Dermis microvascular lymphatic vessel endothelial cell (primary cell): Measurements from ENCODE around the gene NANOS1. TPM values are rescaled to one million over a fixed set of nuclear protein-coding genes. Genes with fewer than 3 reads are reported as not detected.

ENCODE experiments used
- DNase-seq, 2 donors: peaks; one replicate each; pipeline versions ENCODE4 v3.0.0 to v3.0.0-alpha.2; 2010; ENCODE audit warnings: low read depth in 2 of 2
- total RNA-seq: library from RNA; depleted of rRNA; stranded (reverse); fragments of >200 nt; gene quantifications from 2 replicates; pipeline ENCODE4 v1.2.1, GENCODE V29; 2014

NANOS1 gene
- total RNA-seq, 1 donor from 2014 or later: 0.13 TPM

- no peak for DNase-seq
Measured at GRCh38 chr10:119059557-119059956, 30.0 kb downstream of the NANOS1 start.

- no peak for DNase-seq
Measured at GRCh38 chr10:119060107-119060506, 30.6 kb downstream of the NANOS1 start.

DNA sequence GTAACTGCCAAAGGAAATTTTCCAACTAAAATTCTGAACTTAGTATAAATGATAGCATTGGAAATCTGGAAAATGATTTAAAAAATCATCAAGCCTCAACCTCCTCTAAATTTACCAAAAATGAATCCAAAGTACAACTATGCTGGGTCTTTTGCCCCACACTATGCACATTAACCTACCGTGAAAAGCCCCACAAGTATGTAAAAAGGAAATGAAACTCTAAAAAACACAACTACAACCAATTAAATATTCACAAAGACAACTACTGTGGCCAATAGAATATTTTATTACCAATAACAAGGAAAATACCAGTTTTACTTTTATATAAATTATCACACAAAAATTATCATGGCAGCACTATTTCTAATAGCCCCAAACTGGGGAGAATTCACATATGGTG is 31.8 kb downstream of the NANOS1 start:
- DNase-seq: no peak

DNA sequence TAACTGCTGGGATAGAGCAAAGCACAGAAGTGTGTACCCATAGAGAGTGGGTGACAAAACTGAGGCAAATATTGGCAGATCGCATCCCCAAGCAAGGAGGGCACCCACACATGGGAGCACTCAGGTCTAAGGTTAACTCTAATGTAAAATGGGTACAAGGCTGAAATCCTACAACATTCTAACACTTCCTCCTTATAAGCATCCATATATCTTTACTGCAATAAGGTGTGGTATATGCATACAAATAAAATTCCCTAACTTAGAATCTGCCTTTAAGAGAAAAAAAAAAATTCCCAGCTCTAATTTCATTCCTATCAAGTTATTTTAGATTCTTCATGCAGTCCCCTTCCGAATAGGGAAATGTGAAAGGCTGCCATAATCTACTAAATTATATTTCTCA is 32.4 kb downstream of the NANOS1 start:
- no peak for DNase-seq

- DNase-seq: no peak
Measured at GRCh38 chr10:119070395-119071165, 41.1 kb downstream of the NANOS1 start.

- DNase-seq: no peak
Measured at GRCh38 chr10:119073584-119073983, 44.1 kb downstream of the NANOS1 start.

- no peak for DNase-seq
Measured at GRCh38 chr10:119078422-119079179, 49.1 kb downstream of the NANOS1 start.

DNA sequence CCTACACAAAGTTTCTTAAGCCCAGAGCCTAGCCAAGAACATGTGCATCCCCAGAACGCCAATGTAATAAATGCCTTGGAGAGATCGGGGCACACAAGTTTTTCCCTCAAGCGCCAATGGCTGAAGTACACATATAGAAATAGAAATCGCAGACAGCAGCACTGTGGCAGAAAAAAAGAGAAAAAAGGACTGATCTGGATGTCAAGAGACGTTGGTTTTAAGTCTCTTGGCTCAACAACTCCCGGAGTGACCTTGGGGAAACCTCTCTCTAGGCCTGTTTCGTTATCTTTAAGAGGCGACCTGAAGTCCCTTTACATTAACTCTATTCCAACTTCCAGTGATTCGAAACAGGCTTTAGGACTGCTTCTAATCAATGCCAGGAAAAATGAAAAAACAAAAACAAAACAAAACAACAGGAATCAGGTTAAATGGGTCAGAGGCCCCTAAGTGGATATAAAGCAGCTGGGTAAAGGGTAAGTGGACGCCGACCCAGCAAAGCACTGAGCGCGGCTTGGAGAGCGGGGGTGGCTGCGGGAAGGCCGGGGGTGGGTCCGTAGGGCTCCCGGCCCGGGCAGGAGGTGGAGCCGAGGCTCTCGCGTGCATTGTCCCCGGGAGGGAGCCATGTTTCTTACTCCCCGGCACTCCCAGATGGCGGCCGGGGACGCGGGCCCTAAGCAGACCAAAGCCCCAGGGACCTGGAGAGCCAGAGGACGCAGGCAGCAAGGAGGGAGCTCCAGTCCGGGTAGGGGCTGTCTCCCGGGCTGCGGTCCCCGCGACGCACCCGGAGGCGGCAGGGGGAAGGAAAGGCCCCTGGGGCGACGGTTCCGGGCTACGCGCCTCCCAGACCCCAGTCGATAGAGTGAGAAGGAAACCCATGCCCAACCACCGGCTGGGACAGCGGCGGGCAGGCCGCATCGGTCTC is 50.3 kb downstream of the NANOS1 start:
- peak; percentile 61 to 85 for DNase-seq

DNA sequence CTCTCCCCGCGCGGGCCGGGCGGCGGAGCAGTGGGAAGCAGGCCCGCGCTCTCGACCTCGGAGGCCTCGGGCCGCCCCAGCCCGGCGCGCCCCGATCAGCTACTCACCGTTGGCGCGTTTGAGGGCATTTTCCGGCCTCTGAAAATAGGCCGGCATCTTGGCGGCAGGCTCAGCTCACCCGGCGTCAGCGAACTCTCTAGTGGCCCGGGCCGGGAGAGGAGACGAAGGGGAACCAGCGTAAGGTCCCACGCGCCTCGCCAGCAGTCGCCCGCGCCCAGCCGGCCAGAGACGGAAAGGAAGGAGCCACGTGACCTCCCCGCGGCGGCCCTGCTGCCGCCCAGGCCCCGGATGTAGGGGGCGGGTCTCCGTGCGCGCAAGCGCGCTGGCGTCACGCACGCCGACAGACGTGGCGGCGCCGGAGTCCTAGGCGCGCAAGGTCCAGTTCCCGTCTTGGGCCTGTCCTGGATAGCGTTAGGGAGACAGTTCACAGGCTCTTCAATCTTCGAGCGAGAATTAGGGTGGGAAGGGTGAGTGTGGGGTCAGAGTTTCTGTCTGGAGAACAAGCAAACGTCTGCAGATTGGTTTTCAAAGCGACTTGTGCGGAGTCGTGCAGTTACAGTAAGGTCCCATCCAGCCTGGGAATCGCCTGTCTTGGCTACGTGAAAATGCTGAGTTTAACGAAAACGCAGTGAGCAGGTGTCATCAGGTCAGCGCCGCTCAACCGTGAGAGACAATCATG is 51.2 kb downstream of the NANOS1 start, which contains the start of gene EIF3A:
Gene EIF3A, minus strand, starts transcription at position 297 of the 739 bp plus-strand sequence. Its CDS starts 141 bp downstream, at position 156.
- DNase-seq: peak; percentile 84 to 93

Other genes with a start within 250 kb of the NANOS1 start
- gene EIF3A, start 51.1 kb downstream of the NANOS1 start, total RNA-seq: 69.6 and 95.7 TPM in 2 replicates
- gene DENND10, start 74.4 kb downstream of the NANOS1 start, total RNA-seq: 49.6 and 70.7 TPM in 2 replicates
- 9.4 and 11.8 TPM in 2 replicates for gene SFXN4, start 136.0 kb downstream of the NANOS1 start, total RNA-seq
- 160 and 235 TPM in 2 replicates for gene PRDX3, start 149.1 kb downstream of the NANOS1 start, total RNA-seq
- gene GRK5, start 177.9 kb downstream of the NANOS1 start, total RNA-seq: 28.0 and 35.9 TPM in 2 replicates